Chondrocyte (in vitro differentiated cells): ENCODE measurements around the gene DAZAP1. TPM values are rescaled to one million over a fixed set of nuclear protein-coding genes. Genes with fewer than 3 reads are reported as not detected.

ENCODE experiments used
- DNase-seq: peaks from one replicate; pipeline ENCODE4 v3.0.0; 2021; ENCODE audit warnings: mixed read lengths, low spot score
- H3K27ac Mint-ChIP-seq: one replicate; pipeline ENCODE4 v1.8.0; 2021; ENCODE audit warnings: mild to moderate bottlenecking, moderate library complexity, mixed read lengths; ENCODE audit not compliant: unreplicated experiment
- H3K27me3 Mint-ChIP-seq: 2 replicates; pipeline ENCODE4 v1.8.0; 2021; ENCODE audit warnings: low read depth, mixed read lengths
- H3K36me3 Mint-ChIP-seq: 2 replicates; pipeline ENCODE4 v1.8.0; 2021; ENCODE audit warnings: low read depth, mixed read lengths
- H3K4me1 Mint-ChIP-seq: 2 replicates; pipeline ENCODE4 v1.8.0; 2021; ENCODE audit warnings: low read depth, mild to moderate bottlenecking, mixed read lengths
- H3K4me3 Mint-ChIP-seq: one replicate; pipeline ENCODE4 v1.8.0; 2021; ENCODE audit warnings: mild to moderate bottlenecking, moderate library complexity, mixed read lengths; ENCODE audit not compliant: unreplicated experiment
- H3K9me3 Mint-ChIP-seq: 2 replicates; pipeline ENCODE4 v1.8.0; 2021; ENCODE audit warnings: low read depth, mixed read lengths
- total RNA-seq: library from RNA; stranded (reverse); gene quantifications from 3 replicates; pipeline ENCODE4 v1.2.1, GENCODE V29; 2021
- TF ChIP-seq, protein P1 (sequence below): fragments of 200-600 bp; sonication (generic); IDR thresholded peaks from 2 replicates; pipeline ENCODE4 v1.5.0; 2021; ENCODE audit warnings: antibody characterized with exemption, mild to moderate bottlenecking, moderate library complexity

DAZAP1 gene
- total RNA-seq, 1 donor from 2014 or later: 88.0 TPM

DNA sequence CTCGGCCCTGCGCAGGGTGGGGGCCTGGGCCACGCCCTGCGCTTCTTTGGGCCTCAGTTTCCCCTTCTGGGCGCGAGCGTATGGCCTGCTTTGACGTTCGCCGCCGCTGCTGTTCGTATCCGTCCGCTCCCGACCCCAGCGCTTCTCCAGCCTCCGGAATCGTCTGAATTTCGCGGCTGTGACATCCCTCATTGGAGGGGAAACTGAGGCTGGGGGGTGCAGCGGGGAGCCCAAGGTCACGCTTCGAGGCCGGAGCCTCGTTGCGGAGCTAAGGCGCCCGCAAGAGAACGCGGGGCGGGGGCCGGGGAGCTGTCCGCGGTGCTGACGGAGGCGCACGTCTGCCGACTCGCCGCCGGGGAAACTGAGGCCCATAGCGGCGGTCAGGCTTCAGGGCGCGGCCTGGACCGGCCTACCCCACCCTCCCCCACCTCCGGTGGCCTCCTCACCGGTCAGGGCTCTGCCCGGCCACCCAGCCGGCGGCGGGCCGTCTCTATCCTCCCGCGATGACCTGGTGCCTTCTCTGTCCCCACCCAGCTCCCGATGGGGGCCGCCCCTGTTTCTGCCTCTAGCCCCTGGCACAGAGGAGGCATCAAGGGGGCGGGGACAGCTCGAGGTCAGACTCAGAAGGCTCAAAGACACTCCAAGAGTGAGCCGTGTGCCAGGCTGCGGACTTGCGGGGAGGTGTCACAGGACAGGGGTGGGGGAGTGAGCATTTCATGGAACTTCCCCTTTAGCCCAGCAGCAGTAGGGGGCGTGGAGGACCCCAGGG is 39.5 kb downstream of the DAZAP1 start:
- peak overlapping the region; percentile 60 for H3K4me3 Mint-ChIP-seq
- H3K9me3 Mint-ChIP-seq: no peaks in the 10 kb centered on the region
- peaks cover 27% of the 10 kb centered on the region for H3K4me1 Mint-ChIP-seq
- H3K36me3 Mint-ChIP-seq: peaks cover 6% of the 10 kb centered on the region
- H3K27ac Mint-ChIP-seq: no peak overlapping the region
- DNase-seq: no peak
- H3K27me3 Mint-ChIP-seq: peaks cover 16% of the 10 kb centered on the region
- TF ChIP-seq, protein P1, sequence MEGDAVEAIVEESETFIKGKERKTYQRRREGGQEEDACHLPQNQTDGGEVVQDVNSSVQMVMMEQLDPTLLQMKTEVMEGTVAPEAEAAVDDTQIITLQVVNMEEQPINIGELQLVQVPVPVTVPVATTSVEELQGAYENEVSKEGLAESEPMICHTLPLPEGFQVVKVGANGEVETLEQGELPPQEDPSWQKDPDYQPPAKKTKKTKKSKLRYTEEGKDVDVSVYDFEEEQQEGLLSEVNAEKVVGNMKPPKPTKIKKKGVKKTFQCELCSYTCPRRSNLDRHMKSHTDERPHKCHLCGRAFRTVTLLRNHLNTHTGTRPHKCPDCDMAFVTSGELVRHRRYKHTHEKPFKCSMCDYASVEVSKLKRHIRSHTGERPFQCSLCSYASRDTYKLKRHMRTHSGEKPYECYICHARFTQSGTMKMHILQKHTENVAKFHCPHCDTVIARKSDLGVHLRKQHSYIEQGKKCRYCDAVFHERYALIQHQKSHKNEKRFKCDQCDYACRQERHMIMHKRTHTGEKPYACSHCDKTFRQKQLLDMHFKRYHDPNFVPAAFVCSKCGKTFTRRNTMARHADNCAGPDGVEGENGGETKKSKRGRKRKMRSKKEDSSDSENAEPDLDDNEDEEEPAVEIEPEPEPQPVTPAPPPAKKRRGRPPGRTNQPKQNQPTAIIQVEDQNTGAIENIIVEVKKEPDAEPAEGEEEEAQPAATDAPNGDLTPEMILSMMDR: no peak

DNA sequence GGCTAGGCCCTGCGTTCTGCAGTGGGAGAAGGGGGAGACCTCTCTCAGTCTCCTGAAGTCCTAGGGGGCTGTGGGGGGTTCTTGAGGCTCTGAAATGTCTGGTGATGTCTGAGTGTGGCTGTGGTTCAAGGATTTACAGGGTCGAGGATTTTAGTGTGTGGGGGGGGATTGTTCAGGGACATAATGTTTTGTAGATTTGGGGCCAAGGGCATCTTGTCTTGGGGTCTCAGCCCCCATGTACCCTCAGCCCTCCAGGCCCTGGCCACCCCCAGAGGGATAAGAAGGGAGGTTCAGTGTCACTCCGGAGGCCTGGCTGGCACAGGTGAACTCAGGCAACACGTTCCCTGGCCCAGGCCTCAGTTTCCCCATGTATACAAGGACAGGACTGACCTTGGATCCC is 40.1 kb downstream of the DAZAP1 start:
- DNase-seq: no peak
- H3K4me3 Mint-ChIP-seq: no peak overlapping the region
- H3K27ac Mint-ChIP-seq: no peak overlapping the region
- peaks cover 19% of the 10 kb centered on the region for H3K27me3 Mint-ChIP-seq
- H3K36me3 Mint-ChIP-seq: peaks cover 2% of the 10 kb centered on the region
- H3K4me1 Mint-ChIP-seq: peaks cover 25% of the 10 kb centered on the region
- no peaks in the 10 kb centered on the region for H3K9me3 Mint-ChIP-seq
- TF ChIP-seq, protein P1: no peak

DNA sequence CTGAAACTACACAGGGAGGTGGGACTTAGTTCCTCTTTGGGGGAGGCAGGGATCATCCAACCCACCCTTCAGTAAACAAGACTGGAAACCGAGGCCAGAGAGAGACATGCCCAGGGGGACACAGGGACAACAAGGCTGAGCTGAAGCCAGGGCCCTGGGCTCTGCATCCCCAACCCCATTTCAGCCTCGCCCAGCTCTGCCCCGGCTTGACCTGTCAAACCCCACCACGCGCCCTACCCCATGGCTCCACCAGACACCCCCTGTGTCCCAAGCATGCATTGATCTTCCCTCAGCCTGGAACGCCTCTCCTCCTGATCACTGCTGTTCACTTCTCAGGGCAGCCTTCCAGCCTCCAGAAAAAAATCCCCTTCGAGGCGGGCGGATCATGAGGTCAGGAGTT is 40.6 kb downstream of the DAZAP1 start:
- Mint-ChIP-seq H3K4me1 (peaks cover 25% of the 10 kb centered on the region), H3K27me3 (peaks cover 19% of the 10 kb centered on the region), H3K4me3 (no peak overlapping the region), H3K36me3 (peaks cover 2% of the 10 kb centered on the region), H3K27ac (no peak overlapping the region), H3K9me3 (no peaks in the 10 kb centered on the region)
- DNase-seq: no peak
- TF ChIP-seq, protein P1: no peak

DNA sequence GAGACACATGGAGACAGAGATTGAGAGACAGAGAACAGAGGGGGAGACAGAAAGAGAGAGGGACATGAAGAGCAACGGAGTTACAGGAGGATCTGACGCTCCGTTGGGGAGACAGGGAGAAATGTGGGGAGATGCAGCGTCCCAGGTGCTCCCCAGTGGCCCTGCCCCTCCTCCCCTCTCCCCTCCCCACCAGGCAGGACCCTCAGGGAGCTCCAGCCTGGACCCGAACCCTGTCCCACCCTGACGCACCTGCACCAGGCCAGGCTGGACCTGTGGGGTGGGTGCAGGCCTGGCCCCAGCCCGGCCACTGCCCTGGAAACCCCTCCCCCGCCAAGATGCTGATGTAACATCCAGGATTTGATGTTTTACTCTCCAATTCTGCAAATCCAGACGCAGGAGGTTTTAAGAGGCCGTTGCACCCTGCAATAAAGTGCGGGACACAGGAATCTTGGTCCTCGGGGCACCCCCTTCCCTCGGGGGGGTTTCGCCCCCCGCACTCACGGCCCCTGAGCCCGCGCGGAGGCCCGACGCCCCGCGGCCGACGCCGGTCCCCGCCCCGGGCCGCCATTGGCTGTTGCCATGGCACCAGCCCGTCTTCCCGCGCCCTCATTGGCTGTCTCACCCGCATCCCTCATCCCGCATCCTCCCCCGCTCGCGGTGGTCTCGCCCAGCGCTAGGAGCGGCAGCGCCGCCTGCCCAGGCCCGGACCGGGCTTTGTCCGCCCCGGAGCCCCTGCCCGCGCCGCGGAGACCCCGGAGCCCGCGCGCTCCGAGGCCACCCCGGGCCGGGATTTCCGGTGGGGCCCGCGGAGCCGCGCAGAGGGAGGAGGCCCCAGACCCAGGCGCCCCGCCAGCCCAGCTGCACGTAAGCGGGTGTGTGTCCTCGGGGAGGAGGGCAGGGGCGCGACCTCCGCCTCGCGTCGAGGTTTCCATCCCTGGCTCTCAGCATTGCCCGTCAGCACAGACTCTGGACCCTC is 42.4 kb downstream of the DAZAP1 start, which contains the start of gene APC2:
TSS of gene APC2 (plus strand) at position 655 of the 976 bp plus-strand sequence. CDS start 2,881 bp downstream, outside the sequence.
- Mint-ChIP-seq H3K4me1 (peaks cover 25% of the 10 kb centered on the region), H3K9me3 (no peaks in the 10 kb centered on the region), H3K4me3 (peak within 1 kb of the TSS; percentile 60), H3K27ac (no peak within 1 kb of the TSS), H3K27me3 (peaks cover 22% of the 10 kb centered on the region), H3K36me3 (peaks cover 2% of the 10 kb centered on the region)
- no peak for DNase-seq
- TF ChIP-seq, protein P1: no peak
